Caco-2 (cell line): ENCODE results near the gene PHF23. TPM values are rescaled to one million over a fixed set of nuclear protein-coding genes. Genes with fewer than 3 reads are reported as not detected.
A peak's percentile ranks its signal among the peaks of the same experiment; 100 is the strongest.

Experiments
- BruUV-seq: library from RNA; stranded (reverse); fragments of 400-500 nt; replicated peaks from 2 replicates; lab custom pipeline; 2021; lab: Mats Ljungman, UMichigan
- CTCF ChIA-PET: fragments of 300-600 bp; sonication (Branson Sonifier 250); formaldehyde crosslinking; loops from one replicate; lab custom pipeline; 2022; ENCODE audit warnings: antibody characterized with exemption; lab: Charles Lee
- POLR2A ChIA-PET: fragments of 300-600 bp; sonication (Branson Sonifier 250); formaldehyde crosslinking; loops from one replicate; lab custom pipeline; 2022; ENCODE audit warnings: antibody characterized with exemption; lab: Charles Lee
- DNase-seq, 2 experiments: peaks; one replicate each; pipeline versions ENCODE4 v3.0.0 to v3.0.0-alpha.2; 2020 to 2022
- H3K27me3 ChIP-seq: replicated peaks from 2 replicates; pipeline ENCODE4 v1.6.0; 2011; ENCODE audit warnings: low read length; ENCODE audit not compliant: control insufficient read depth, insufficient read depth
- H3K36me3 ChIP-seq: 2 replicates; pipeline ENCODE4 v1.5.1; 2011; ENCODE audit warnings: low read length; ENCODE audit not compliant: control insufficient read depth, insufficient read depth
- H3K4me1 ChIP-seq: fragments of 250-450 bp; sonication (Bioruptor Pico); 2 replicates; pipeline ENCODE4 v1.5.1; 2020; ENCODE audit warnings: mild to moderate bottlenecking
- H3K4me3 ChIP-seq: 2 replicates; pipeline ENCODE4 v1.5.1; 2011; ENCODE audit warnings: low read depth, mild to moderate bottlenecking, control low read depth, low read length
- H3K9me3 ChIP-seq: fragments of 250-450 bp; sonication (Bioruptor Pico); 2 replicates; pipeline ENCODE4 v1.5.1; 2020; ENCODE audit warnings: mild to moderate bottlenecking, moderate library complexity
- H3K27ac Mint-ChIP-seq: one replicate; pipeline ENCODE4 v1.8.0; 2022; ENCODE audit warnings: mixed read lengths; ENCODE audit not compliant: unreplicated experiment
- H3K27me3 Mint-ChIP-seq: one replicate; pipeline ENCODE4 v1.8.0; 2022; ENCODE audit warnings: mixed read lengths; ENCODE audit not compliant: insufficient read depth, unreplicated experiment
- H3K36me3 Mint-ChIP-seq: one replicate; pipeline ENCODE4 v1.8.0; 2022; ENCODE audit warnings: mild to moderate bottlenecking, mixed read lengths; ENCODE audit not compliant: insufficient read depth, unreplicated experiment
- H3K4me1 Mint-ChIP-seq: one replicate; pipeline ENCODE4 v1.8.0; 2022; ENCODE audit warnings: low read depth, mixed read lengths; ENCODE audit not compliant: unreplicated experiment
- H3K4me3 Mint-ChIP-seq: one replicate; pipeline ENCODE4 v1.8.0; 2022; ENCODE audit warnings: mild to moderate bottlenecking, moderate library complexity, mixed read lengths; ENCODE audit not compliant: unreplicated experiment
- H3K9me3 Mint-ChIP-seq: one replicate; pipeline ENCODE4 v1.8.0; 2022; ENCODE audit warnings: mixed read lengths; ENCODE audit not compliant: unreplicated experiment
- CTCF ChIP-seq, 2 experiments: fragments of 200-600 bp in 1 of 2; IDR thresholded peaks; 1 replicate in 1 of 2; 2 replicates in 1 of 2; pipeline versions ENCODE4 v1.5.1 to v1.8.0; 2011 to 2022; ENCODE audit warnings: antibody characterized with exemption in 1 of 2, control low read depth in 1 of 2, inconsistent platforms in 1 of 2, low read depth in 1 of 2, low read length in 1 of 2, mild to moderate bottlenecking in 1 of 2, moderate library complexity in 1 of 2; ENCODE audit not compliant: insufficient read depth in 1 of 2, severe bottlenecking in 1 of 2, unreplicated experiment in 1 of 2
- intact Hi-C: fragments of 100-400 bp; cut with micrococcal nuclease; formaldehyde crosslinking; loops from one replicate; pipeline ENCODE4 v1.10.0; 2022; ENCODE audit not compliant: unreplicated experiment
- total RNA-seq: library from RNA; stranded (reverse); gene quantifications from 2 replicates; pipeline ENCODE4 v1.2.3, GENCODE V29; 2022

The PHF23 gene
- total RNA-seq, 1 experiment from 2014 or later, result 20.5 TPM

DNA sequence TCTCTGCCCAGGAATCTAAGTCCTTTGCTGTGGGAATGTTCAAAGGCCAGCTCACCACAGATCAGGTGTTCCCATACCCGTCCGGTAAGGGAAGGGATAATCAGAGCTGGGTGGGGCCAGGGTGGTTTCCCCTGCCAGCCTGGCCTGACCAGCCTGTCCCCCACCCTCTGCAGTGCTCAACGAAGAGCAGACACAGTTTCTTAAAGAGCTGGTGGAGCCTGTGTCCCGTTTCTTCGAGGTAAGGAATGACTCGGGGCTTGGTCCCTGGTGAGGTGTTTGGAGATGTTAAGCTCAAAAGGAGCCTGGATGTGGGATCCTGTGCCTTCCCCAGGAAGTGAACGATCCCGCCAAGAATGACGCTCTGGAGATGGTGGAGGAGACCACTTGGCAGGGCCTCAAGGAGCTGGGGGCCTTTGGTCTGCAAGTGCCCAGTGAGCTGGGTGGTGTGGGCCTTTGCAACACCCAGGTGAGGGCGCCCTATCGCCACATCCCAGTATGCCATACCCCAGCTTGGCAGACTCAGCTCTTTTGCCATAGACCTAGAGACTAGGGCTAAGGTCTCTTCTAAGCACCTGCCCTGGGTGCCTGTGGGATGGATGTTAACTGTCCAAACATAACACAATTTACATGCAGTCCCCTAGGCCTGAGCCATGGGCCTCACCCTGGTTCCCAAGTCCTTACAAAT lies 18.5 kb downstream of the PHF23 start:
- DNase-seq, result peak in 1 of 2 experiments; percentile 51
- Mint-ChIP-seq H3K27me3 (no peaks in the 10 kb centered on the region), H3K4me1 (peaks cover 5% of the 10 kb centered on the region), H3K36me3 (peaks cover 48% of the 10 kb centered on the region), H3K9me3 (no peaks in the 10 kb centered on the region), H3K4me3 (peak overlapping the region; percentile 77), H3K27ac (peak overlapping the region; percentile 73)
- CTCF ChIA-PET, result interaction anchor here (0.7 to 1.6 kb wide), 4 partner anchors 14 to 109 kb away, joined by 3 to 5 read pairs (median 3); partner anchors contain the start of genes DVL2, GABARAP and NEURL4
- Histone ChIP-seq H3K36me3 (no peaks in the 10 kb centered on the region), H3K4me3 (peak overlapping the region; percentile 80), H3K27me3 (no peaks in the 10 kb centered on the region), H3K9me3 (no peaks in the 10 kb centered on the region), H3K4me1 (peaks cover 7% of the 10 kb centered on the region)
- TSS peak; percentile 28 for BruUV-seq
- POLR2A ChIA-PET, result interaction anchor here (1.4 to 2.3 kb wide), 2 partner anchors 14 to 109 kb away, joined by 4 to 6 read pairs; partner anchors contain the start of genes DVL2 and NEURL4
- intact Hi-C loops, result no loop called here
- no peak for TF ChIP-seq CTCF (IDR thresholded peaks at IDR 0.05; ENCODE audit: insufficient read depth in 1 of 2, low read depth in 1 of 2, low read length in 1 of 2, severe bottlenecking in 1 of 2, unreplicated experiment in 1 of 2)

- no peaks in the 10 kb centered on the region for H3K9me3 ChIP-seq
- no peak for TF ChIP-seq CTCF (IDR thresholded peaks at IDR 0.05; ENCODE audit: insufficient read depth in 1 of 2, low read depth in 1 of 2, low read length in 1 of 2, severe bottlenecking in 1 of 2, unreplicated experiment in 1 of 2)
- Mint-ChIP-seq H3K4me3 (peak within 1 kb of the TSS; percentile 77), H3K36me3 (peaks cover 53% of the 10 kb centered on the region), H3K9me3 (no peaks in the 10 kb centered on the region), H3K4me1 (peaks cover 5% of the 10 kb centered on the region), H3K27me3 (no peaks in the 10 kb centered on the region), H3K27ac (peak within 1 kb of the TSS; percentile 73)
- ChIA-PET POLR2A (interaction anchor here (0.5 to 2.3 kb wide), 4 partner anchors 14 to 146 kb away, joined by 3 to 6 read pairs (median 5); partner anchors contain the start of genes DVL2 and NEURL4), CTCF (interaction anchor here (1.1 to 1.6 kb wide), 3 partner anchors 14 to 110 kb away, joined by 3 to 5 read pairs (median 3); partner anchors contain the start of genes DVL2, GABARAP and NEURL4)
- peak within 1 kb of the TSS; percentile 80 for H3K4me3 ChIP-seq
- BruUV-seq, result no TSS peak
- peaks cover 10% of the 10 kb centered on the region for H3K4me1 ChIP-seq
- no peaks in the 10 kb centered on the region for H3K27me3 ChIP-seq
- H3K36me3 ChIP-seq, result no peaks in the 10 kb centered on the region
- DNase-seq, result peak; percentile 77 to 80
- intact Hi-C loops, result loop anchor here (1.0 kb wide), 1 partner anchor 29 kb away; no protein-coding TSS in a partner anchor
Observed at GRCh38 chr17:7219812-7220592, 19.3 kb downstream of the PHF23 start, which contains the start of the genes ACADVL and DLG4. Gene ACADVL (plus strand): TSS chr17:7219938. CDS start chr17:7219985, 47 bp downstream. Gene DLG4 (minus strand): TSS chr17:7219836.
